Stimulated activated CD8-positive, alpha-beta memory T cell treated with anti-CD3 and anti-CD28 coated beads, Interleukin-7, amount 100 ng/mL, for 1 hour (primary cell): ENCODE results near the gene ZCCHC24.

Experiments used
- DNase-seq, 2 donors: peaks; one replicate each; pipeline ENCODE4 v3.0.0-alpha.2; 2020; ENCODE audit warnings: low read depth in 2 of 2

Gene ZCCHC24

GRCh38 chr10:79397575-79398303 lies 47.7 kb downstream of the ZCCHC24 start:
- DNase-seq: no peak

- DNase-seq: no peak
Observed at GRCh38 chr10:79397051-79397450, 48.4 kb downstream of the ZCCHC24 start.

DNA sequence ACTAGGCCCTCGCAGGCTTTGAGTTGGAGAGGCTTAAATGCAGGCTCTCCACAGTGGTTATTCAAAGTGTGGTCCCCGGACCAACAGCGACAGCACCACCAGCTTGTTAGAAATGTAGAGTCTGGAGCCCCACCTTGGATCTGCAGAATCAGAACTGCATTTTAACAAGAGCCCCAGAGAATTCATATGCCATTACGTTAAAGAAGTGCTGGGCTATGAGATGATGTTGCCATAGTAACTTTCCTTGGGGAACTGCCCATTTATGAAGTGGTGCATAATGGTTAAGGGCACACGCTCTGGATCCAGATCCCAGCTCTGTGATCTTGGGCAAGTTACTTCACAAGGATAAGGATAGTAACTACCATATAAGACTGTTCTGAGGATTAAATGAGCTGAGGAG lies 48.9 kb downstream of the ZCCHC24 start:
- no peak for DNase-seq

GRCh38 chr10:79394664-79395063 lies 50.8 kb downstream of the ZCCHC24 start:
- no peak for DNase-seq

DNA sequence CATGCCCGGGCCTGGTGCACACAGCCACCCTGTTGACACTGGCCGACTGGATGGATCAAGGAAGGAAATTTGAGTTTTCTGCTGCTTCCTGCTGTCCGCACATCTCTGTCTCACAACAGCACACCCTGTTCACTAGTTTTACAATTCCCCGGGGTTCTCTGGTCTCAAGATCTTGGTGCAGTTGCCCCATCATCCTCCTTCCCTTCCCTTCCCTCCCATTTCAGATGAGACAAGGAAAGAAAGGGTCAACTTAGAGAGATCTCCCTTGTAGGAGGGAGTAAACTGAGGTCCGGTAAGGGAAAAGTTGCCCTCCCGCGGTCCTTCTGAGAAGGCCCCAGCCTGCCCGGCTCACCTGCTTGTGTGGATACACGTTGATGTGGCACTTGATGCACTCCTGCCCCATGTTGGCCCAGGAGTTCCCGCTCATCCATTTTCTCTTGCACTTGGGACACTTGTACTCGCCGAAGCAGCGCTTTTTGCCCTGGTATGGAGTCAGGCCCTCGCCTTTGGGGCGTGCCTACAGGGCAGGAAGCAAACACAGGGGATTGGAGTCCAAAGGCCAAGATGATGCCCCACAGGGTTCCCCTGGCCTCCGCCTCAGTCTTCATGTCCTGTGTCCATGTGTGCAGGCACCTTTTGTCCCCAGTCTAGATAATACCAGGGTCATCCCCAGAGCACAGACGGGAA lies 51.4 kb downstream of the ZCCHC24 start:
- DNase-seq: no peak

DNA sequence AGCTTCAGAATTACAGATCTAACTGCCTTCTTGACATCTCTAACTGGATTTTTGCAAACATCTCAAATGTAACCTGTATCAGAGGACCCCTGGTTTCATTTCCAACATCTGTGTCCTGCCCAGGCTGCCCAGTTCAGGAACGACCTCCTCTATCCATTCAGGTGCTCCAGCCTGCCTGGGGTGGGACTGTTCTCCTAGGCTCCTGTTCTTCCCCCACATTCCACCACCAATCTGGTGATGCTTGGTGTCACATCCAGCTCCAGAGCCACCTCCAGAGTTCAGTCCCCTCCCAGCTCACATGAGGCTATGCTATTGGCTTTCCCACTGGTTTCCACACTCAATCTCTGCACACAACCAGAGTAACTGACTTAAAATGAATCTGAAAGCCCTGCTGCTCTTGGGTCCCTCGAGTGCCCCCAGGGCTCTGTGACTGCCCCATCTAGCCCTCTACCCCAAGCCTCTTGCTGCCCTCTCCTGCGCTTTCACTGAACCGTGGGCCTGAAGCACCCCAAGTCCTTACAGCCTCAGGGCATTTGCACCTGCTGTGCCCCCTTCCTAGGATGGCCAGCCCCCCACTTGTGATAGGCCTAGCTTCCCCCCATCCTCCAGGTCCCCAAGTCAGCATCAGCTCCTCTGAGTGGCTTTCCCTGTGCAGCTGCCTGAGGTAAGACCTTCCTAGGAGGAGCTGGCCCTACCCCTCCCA lies 52.1 kb downstream of the ZCCHC24 start:
- DNase-seq: no peak

GRCh38 chr10:79392506-79393176 lies 52.8 kb downstream of the ZCCHC24 start:
- DNase-seq: no peak

DNA sequence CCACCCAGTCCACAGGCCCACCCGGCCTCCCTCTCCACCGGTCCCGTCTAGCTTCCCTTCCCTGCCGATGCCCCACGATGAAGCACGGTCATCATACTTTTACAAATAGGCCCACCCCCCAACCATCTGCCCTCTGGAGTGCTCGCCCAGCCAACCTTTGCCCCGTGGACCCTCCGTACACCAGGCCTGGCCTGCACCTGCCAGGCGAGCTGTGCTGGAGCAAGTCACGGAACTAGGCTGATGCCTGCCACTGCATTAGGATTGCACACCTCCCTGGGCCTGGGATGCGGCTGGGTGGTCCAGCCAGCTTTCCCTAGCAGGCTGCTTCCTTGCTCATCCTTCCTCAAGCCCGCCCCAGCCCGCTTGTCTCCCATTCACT lies 53.4 kb downstream of the ZCCHC24 start:
- DNase-seq: no peak

GRCh38 chr10:79391231-79392019 lies 54.0 kb downstream of the ZCCHC24 start:
- no peak for DNase-seq

GRCh38 chr10:79390551-79391229 lies 54.7 kb downstream of the ZCCHC24 start:
- DNase-seq: no peak

GRCh38 chr10:79390057-79390456 lies 55.4 kb downstream of the ZCCHC24 start:
- DNase-seq: no peak

DNA sequence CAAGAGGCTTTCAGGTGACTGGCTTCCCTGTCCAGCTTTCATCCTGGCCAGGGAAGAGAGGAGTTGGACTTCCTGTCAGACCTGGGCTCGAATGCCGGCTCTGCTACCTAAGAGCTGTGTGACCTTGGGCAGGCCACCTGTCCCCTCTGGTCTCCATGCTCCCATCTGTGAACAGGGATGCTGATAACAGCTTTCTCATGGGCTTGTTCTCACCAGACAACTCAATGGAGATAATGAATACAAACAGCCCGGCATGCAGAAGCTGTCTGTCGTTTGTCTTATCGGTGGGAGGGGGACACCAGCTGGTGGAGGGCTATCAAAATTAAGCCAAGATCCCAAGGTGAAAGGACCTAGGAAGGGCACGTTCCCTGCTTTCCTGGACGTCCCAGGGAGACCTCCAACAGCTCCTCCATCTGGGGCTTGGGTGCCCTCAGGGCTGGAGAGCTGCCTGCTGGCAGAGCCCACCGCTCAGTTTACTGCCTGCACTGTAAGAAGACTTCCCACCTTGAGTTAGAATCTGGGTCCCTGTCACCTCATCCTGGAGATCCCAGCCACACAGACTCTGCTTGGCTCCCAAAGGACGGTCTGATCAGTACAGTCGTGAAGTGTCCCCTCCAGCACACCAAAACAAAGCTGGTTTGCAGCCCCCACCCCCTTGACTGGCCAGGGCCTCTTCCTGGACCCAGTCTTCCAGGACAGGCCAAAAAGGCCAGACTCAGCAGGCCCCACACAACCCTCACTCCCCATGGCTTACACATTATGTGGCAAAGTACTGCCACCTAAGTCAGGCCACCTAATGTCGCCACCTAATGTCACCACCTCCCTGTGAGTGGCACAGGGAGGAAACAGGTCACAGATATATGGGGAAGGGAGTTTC lies 57.2 kb downstream of the ZCCHC24 start:
- DNase-seq: no peak

GRCh38 chr10:79387466-79387973 lies 57.9 kb downstream of the ZCCHC24 start:
- no peak for DNase-seq

- no peak for DNase-seq
Observed at GRCh38 chr10:79386637-79387465, 58.6 kb downstream of the ZCCHC24 start.

DNA sequence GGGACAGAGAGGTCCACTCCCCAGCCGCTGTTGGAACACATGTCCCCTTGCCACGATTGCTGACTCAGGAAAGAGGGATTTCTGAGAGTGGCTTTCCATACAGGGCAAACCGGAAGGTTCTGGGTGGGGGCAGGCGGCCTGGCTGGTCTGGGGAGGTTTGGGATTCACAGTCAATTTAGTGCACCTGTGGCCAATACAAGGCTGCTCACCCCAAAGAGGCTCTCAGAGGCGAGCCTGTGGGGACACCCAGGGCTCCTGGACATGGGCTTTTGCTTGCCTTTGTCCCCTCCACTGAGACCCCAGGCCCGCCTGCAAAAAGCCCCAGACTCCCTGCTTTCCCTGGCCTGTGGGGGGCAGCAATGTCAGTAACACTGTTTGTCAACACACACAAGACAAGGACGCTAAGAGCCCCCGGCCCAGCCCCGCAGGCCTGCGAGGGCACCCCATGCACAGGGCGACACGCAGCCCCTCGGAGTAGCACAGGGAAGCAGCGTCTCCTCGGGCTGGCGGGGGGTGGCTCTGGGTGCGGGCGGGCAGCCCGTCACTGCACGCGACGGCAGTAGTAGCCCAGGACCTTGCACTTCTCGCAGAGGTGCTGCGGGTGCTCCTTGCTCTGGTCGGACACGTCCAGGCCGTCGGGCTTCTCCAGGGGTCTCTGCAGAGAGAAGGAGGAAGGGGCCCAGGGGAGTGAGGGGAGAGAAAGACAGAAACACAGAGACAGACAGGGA lies 59.5 kb downstream of the ZCCHC24 start:
- DNase-seq: no peak

- DNase-seq: no peak
Observed at GRCh38 chr10:79385392-79385795, 60.0 kb downstream of the ZCCHC24 start.

- no peak for DNase-seq
Observed at GRCh38 chr10:79384773-79385391, 60.5 kb downstream of the ZCCHC24 start.
